Neural cell (in vitro differentiated cells): ENCODE data around the gene CIT. TPM values are rescaled to one million over a fixed set of nuclear protein-coding genes. Genes with fewer than 3 reads are reported as not detected.

ENCODE experiments used
- H2AFZ ChIP-seq: fragments of 200-600, 300-800 bp; sonication (generic), shearing (Covaris generic); 2 replicates; pipeline ENCODE4 v1.6.0; 2014; ENCODE audit warnings: low read depth, mild to moderate bottlenecking, antibody characterized with exemption, low read length, moderate library complexity
- H3F3A ChIP-seq: fragments of 200-600 bp; shearing (Covaris generic); 2 replicates; pipeline ENCODE4 v1.6.1; 2016; ENCODE audit warnings: mild to moderate bottlenecking, moderate library complexity, mixed read lengths, antibody characterized with exemption, low read length; ENCODE audit not compliant: insufficient read depth, poor library complexity, severe bottlenecking
- H3K27ac ChIP-seq: fragments of 200-600, 300-800 bp; sonication (generic), shearing (Covaris generic); 2 replicates; pipeline ENCODE4 v1.5.1; 2014; ENCODE audit warnings: mild to moderate bottlenecking, low read length, moderate library complexity
- H3K27me3 ChIP-seq: fragments of 300-800, 200-600 bp; sonication (generic), shearing (Covaris generic); 2 replicates; pipeline ENCODE4 v1.6.0; 2014; ENCODE audit warnings: mild to moderate bottlenecking, low read depth, low read length, moderate library complexity; ENCODE audit not compliant: insufficient read depth
- H3K36me3 ChIP-seq: fragments of 300-800, 200-600 bp; sonication (generic), shearing (Covaris generic); 2 replicates; pipeline ENCODE4 v1.5.1; 2014; ENCODE audit warnings: mild to moderate bottlenecking, antibody characterized with exemption, low read length, moderate library complexity; ENCODE audit not compliant: insufficient read depth
- H3K4me2 ChIP-seq: fragments of 300-800, 200-600 bp; sonication (generic), shearing (Covaris generic); 2 replicates; pipeline ENCODE4 v1.6.0; 2014; ENCODE audit warnings: mild to moderate bottlenecking, low read length
- H3K4me3 ChIP-seq: fragments of 300-800, 200-600 bp; sonication (generic), shearing (Covaris generic); 2 replicates; pipeline ENCODE4 v1.5.1; 2014; ENCODE audit warnings: mild to moderate bottlenecking, low read length, moderate library complexity
- H3K79me2 ChIP-seq: fragments of 200-600 bp; shearing (Covaris generic); replicated peaks from 2 replicates; pipeline ENCODE4 v1.6.0; 2014; ENCODE audit warnings: mild to moderate bottlenecking, low read length, moderate library complexity; ENCODE audit not compliant: insufficient read depth
- H3K9ac ChIP-seq: fragments of 300-800, 200-600 bp; sonication (generic), shearing (Covaris generic); 2 replicates; pipeline ENCODE4 v1.6.1; 2016; ENCODE audit warnings: mild to moderate bottlenecking, low read length, mixed read lengths
- H3K9me2 ChIP-seq: fragments of 200-600 bp; shearing (Covaris generic); 2 replicates; pipeline ENCODE4 v1.6.1; 2016; ENCODE audit warnings: mild to moderate bottlenecking, low read length, mixed read lengths; ENCODE audit not compliant: insufficient read depth
- H3K9me3 ChIP-seq: fragments of 200-600, 300-800 bp; sonication (generic), shearing (Covaris generic); 2 replicates; pipeline ENCODE4 v1.6.1; 2016; ENCODE audit warnings: mild to moderate bottlenecking, mixed run types, low read length, moderate library complexity, mixed read lengths
- H4K20me1 ChIP-seq: fragments of 200-600 bp; shearing (Covaris generic); 2 replicates; pipeline ENCODE4 v1.6.1; 2016; ENCODE audit warnings: mild to moderate bottlenecking, mixed run types; ENCODE audit not compliant: insufficient read depth
- CTCF ChIP-seq: fragments of 450-650 bp; IDR thresholded peaks from 2 replicates; pipeline ENCODE4 v1.5.1; 2014; ENCODE audit warnings: antibody characterized with exemption, mild to moderate bottlenecking, moderate library complexity; ENCODE audit not compliant: poor library complexity, severe bottlenecking
- EP300 ChIP-seq: fragments of 450-650 bp; conservative IDR thresholded peaks from 2 replicates; pipeline ENCODE4 v1.6.1; 2014; ENCODE audit warnings: antibody characterized with exemption, mild to moderate bottlenecking, moderate library complexity; ENCODE audit not compliant: poor library complexity, severe bottlenecking
- EZH2 ChIP-seq: fragments of 200-600, 300-800 bp; shearing (Covaris generic), sonication (generic); IDR thresholded peaks from 2 replicates; pipeline ENCODE4 v1.6.1; 2014; ENCODE audit warnings: antibody characterized with exemption, low read length, borderline replicate concordance, mild to moderate bottlenecking; ENCODE audit not compliant: insufficient read depth, poor library complexity, severe bottlenecking
- MXI1 ChIP-seq: fragments of 450-650 bp; conservative IDR thresholded peaks from 2 replicates; pipeline ENCODE4 v1.6.1; 2014; ENCODE audit warnings: antibody characterized with exemption, mild to moderate bottlenecking; ENCODE audit not compliant: poor library complexity, severe bottlenecking
- POLR2AphosphoS5 ChIP-seq: IDR thresholded peaks from 2 replicates; pipeline ENCODE4 v1.6.1; 2012
- RAD21 ChIP-seq: fragments of 450-650 bp; conservative IDR thresholded peaks from 2 replicates; pipeline ENCODE4 v1.6.1; 2014; ENCODE audit warnings: antibody characterized with exemption, mild to moderate bottlenecking, moderate library complexity
- REST ChIP-seq: IDR thresholded peaks from 2 replicates; pipeline ENCODE4 v1.6.1; 2012; ENCODE audit warnings: borderline replicate concordance
- SMC3 ChIP-seq: fragments of 450-650 bp; conservative IDR thresholded peaks from 2 replicates; pipeline ENCODE4 v1.6.1; 2014; ENCODE audit warnings: antibody characterized with exemption, mild to moderate bottlenecking, moderate library complexity; ENCODE audit not compliant: poor library complexity
- TAF1 ChIP-seq: IDR thresholded peaks from 2 replicates; pipeline ENCODE4 v1.6.1; 2012; ENCODE audit warnings: low read depth
- polyA plus RNA-seq: library from polyadenylated mRNA; depleted of rRNA; stranded (reverse); fragments of >200 nt; gene quantifications from 2 replicates; pipeline ENCODE4 v1.2.3, GENCODE V29; 2014

Gene CIT
- polyA plus RNA-seq, 1 donor from 2014 or later: 3.3 TPM

GRCh38 chr12:119711693-119712092 lies 165.4 kb downstream of the CIT start:
- H3K9me2 ChIP-seq: no peaks in the 10 kb centered on the region
- no peak overlapping the region for H3K9ac ChIP-seq
- H4K20me1 ChIP-seq: no peaks in the 10 kb centered on the region
- no peaks in the 10 kb centered on the region for H3F3A ChIP-seq
- no peaks in the 10 kb centered on the region for H3K79me2 ChIP-seq
- H3K9me3 ChIP-seq: no peaks in the 10 kb centered on the region
- no peak overlapping the region for H2AFZ ChIP-seq
- no peaks in the 10 kb centered on the region for H3K36me3 ChIP-seq
- H3K4me2 ChIP-seq: no peak overlapping the region
- no peak for TF ChIP-seq TAF1
- TF ChIP-seq EP300: no peak
- no peak for TF ChIP-seq REST
- no peak for TF ChIP-seq CTCF
- TF ChIP-seq MXI1: no peak
- TF ChIP-seq EZH2: no peak
- no peak for TF ChIP-seq SMC3
- no peak overlapping the region for H3K4me3 ChIP-seq
- H3K27me3 ChIP-seq: no peaks in the 10 kb centered on the region
- no peak overlapping the region for H3K27ac ChIP-seq

- H3K4me2 ChIP-seq: no peak overlapping the region
- no peaks in the 10 kb centered on the region for H3K9me2 ChIP-seq
- H3F3A ChIP-seq: no peaks in the 10 kb centered on the region
- H3K79me2 ChIP-seq: no peaks in the 10 kb centered on the region
- no peak overlapping the region for H3K4me3 ChIP-seq
- H3K27ac ChIP-seq: no peak overlapping the region
- no peaks in the 10 kb centered on the region for H3K36me3 ChIP-seq
- no peaks in the 10 kb centered on the region for H4K20me1 ChIP-seq
- H3K9ac ChIP-seq: no peak overlapping the region
- TF ChIP-seq REST (no peak), MXI1 (no peak), POLR2AphosphoS5 (no peak), CTCF (no peak), EZH2 (no peak), TAF1 (no peak), SMC3 (no peak), EP300 (no peak), RAD21 (no peak)
- H3K27me3 ChIP-seq: no peaks in the 10 kb centered on the region
- H3K9me3 ChIP-seq: no peaks in the 10 kb centered on the region
- no peak overlapping the region for H2AFZ ChIP-seq
Observed at GRCh38 chr12:119710965-119711551, 166.1 kb downstream of the CIT start.
